CD4-positive, alpha-beta T cell treated with Interleukin-15 for 4 hours (primary cell): ENCODE data around the gene SEMA3C.

Experiments used
- DNase-seq: peaks from one replicate; pipeline ENCODE4 v3.0.0-alpha.2; 2020; ENCODE audit warnings: low spot score

SEMA3C gene

GRCh38 chr7:80823057-80823456 lies 95.8 kb downstream of the SEMA3C start:
- DNase-seq = no peak

- no peak for DNase-seq
These were observed 97.0 kb downstream of the SEMA3C start for GRCh38 chr7:80821771-80822319.

- no peak for DNase-seq
These were observed 99.3 kb downstream of the SEMA3C start for GRCh38 chr7:80819503-80819902.

- no peak for DNase-seq
These were observed 100.7 kb downstream of the SEMA3C start for GRCh38 chr7:80818181-80818580.

GRCh38 chr7:80816806-80817205 lies 102.0 kb downstream of the SEMA3C start:
- DNase-seq = no peak

GRCh38 chr7:80815733-80816132 lies 103.1 kb downstream of the SEMA3C start:
- no peak for DNase-seq

GRCh38 chr7:80809545-80809944 lies 109.3 kb downstream of the SEMA3C start:
- DNase-seq = no peak

- no peak for DNase-seq
These were observed 111.5 kb downstream of the SEMA3C start for GRCh38 chr7:80807166-80807900.

GRCh38 chr7:80806663-80807062 lies 112.2 kb downstream of the SEMA3C start:
- no peak for DNase-seq

GRCh38 chr7:80804589-80804988 lies 114.3 kb downstream of the SEMA3C start:
- DNase-seq = no peak

GRCh38 chr7:80802527-80802926 lies 116.3 kb downstream of the SEMA3C start:
- DNase-seq = no peak

GRCh38 chr7:80794631-80795573 lies 123.9 kb downstream of the SEMA3C start:
- no peak for DNase-seq

GRCh38 chr7:80791509-80791929 lies 127.3 kb downstream of the SEMA3C start:
- DNase-seq = no peak

GRCh38 chr7:80790877-80791276 lies 128.0 kb downstream of the SEMA3C start:
- DNase-seq = no peak

GRCh38 chr7:80787721-80788120 lies 131.1 kb downstream of the SEMA3C start:
- DNase-seq = no peak

GRCh38 chr7:80785961-80786536 lies 132.8 kb downstream of the SEMA3C start:
- no peak for DNase-seq

- no peak for DNase-seq
These were observed 133.6 kb downstream of the SEMA3C start for GRCh38 chr7:80785276-80785675.

GRCh38 chr7:80783678-80784327 lies 135.0 kb downstream of the SEMA3C start:
- DNase-seq = no peak

- no peak for DNase-seq
These were observed 135.6 kb downstream of the SEMA3C start for GRCh38 chr7:80783186-80783677.

- no peak for DNase-seq
These were observed 137.3 kb downstream of the SEMA3C start for GRCh38 chr7:80781561-80781979.

- no peak for DNase-seq
These were observed 137.7 kb downstream of the SEMA3C start for GRCh38 chr7:80781146-80781545.

GRCh38 chr7:80779456-80779855 lies 139.4 kb downstream of the SEMA3C start:
- DNase-seq = no peak
